HepG2 (cell line): ENCODE results near the gene FERMT2. TPM values are rescaled to one million over a fixed set of nuclear protein-coding genes. Genes with fewer than 3 reads are reported as not detected.

ENCODE experiments used
- ATAC-seq: fragments of 200-7000 bp; cut with Tn5 transposase; 3 replicates; pipeline ENCODE4 v1.9.1; 2020; ENCODE audit warnings: mild to moderate bottlenecking, moderate library complexity
- BruUV-seq: library from RNA; stranded (reverse); fragments of 400-500 nt; replicated peaks from 2 replicates; lab custom pipeline; 2021; lab: Mats Ljungman, UMichigan
- CTCF ChIA-PET: fragments of 300-600 bp; formaldehyde crosslinking; extraction: SDS; loops from one replicate; lab custom pipeline; 2021; ENCODE audit warnings: low total read pairs, inconsistent platforms, low intra/inter-chr PET ratio; lab: Yijun Ruan, JAX
- POLR2A ChIA-PET: fragments of 350-600 bp; sonication (Branson Sonifier 250); formaldehyde crosslinking; loops from one replicate; lab custom pipeline; 2020; ENCODE audit warnings: antibody characterized with exemption, inconsistent platforms; lab: Yijun Ruan, JAX
- DNase-seq: peaks from one replicate; pipeline ENCODE4 v3.0.0-alpha.2; 2015; ENCODE audit warnings: low spot score
- FAIRE-seq: peaks from 3 replicates; lab custom pipeline; 2011; peaks lifted over from hg19 to GRCh38; lab: Jason Lieb, UNC
- H2AFZ ChIP-seq: one replicate; pipeline ENCODE4 v1.6.1; 2011; ENCODE audit warnings: low read length, inconsistent platforms
- H3K27ac ChIP-seq: fragments of 300-600 bp; 3 replicates; pipeline ENCODE4 v1.8.0; 2011; ENCODE audit warnings: mixed run types, mild to moderate bottlenecking, mixed read lengths, low read length, inconsistent platforms; ENCODE audit not compliant: insufficient read depth; ENCODE audit errors: extremely low read length
- H3K27me3 ChIP-seq, 2 experiments: fragments of 200-600 bp in 1 of 2; 2 replicates in 1 of 2; 3 replicates in 1 of 2; pipeline versions ENCODE4 v1.6.0 to v1.8.0; 2011; ENCODE audit warnings: low read length in 2 of 2, mild to moderate bottlenecking in 2 of 2, moderate library complexity in 2 of 2, inconsistent platforms in 1 of 2; ENCODE audit not compliant: insufficient read depth in 2 of 2, control insufficient read depth in 1 of 2
- H3K36me3 ChIP-seq, 2 experiments: fragments of 200-600 bp in 1 of 2; replicated peaks in 1 of 2; 2 replicates in 1 of 2; 3 replicates in 1 of 2; pipeline versions ENCODE4 v1.5.1 to v1.8.0; 2011; ENCODE audit warnings: low read length in 2 of 2, inconsistent platforms in 1 of 2; ENCODE audit not compliant: insufficient read depth in 2 of 2, control insufficient read depth in 1 of 2
- H3K4me1 ChIP-seq: 2 replicates; pipeline ENCODE4 v1.5.1; 2012; ENCODE audit warnings: low read length, inconsistent platforms; ENCODE audit not compliant: insufficient read depth
- H3K4me2 ChIP-seq: 2 replicates; pipeline ENCODE4 v1.6.0; 2011; ENCODE audit warnings: low read depth, low read length, inconsistent platforms
- H3K4me3 ChIP-seq, 3 experiments: fragments of 200-600 bp in 1 of 3; sonication (generic), shearing (Covaris generic) in 1 of 3; replicated peaks in 1 of 3; 2 replicates each; pipeline ENCODE4 v1.5.1; 2011 to 2016; ENCODE audit warnings: low read length in 3 of 3, inconsistent platforms in 2 of 3, low read depth in 2 of 3, mild to moderate bottlenecking in 2 of 3, control low read depth in 1 of 3, mixed read lengths in 1 of 3; ENCODE audit not compliant: insufficient read depth in 1 of 3
- H3K79me2 ChIP-seq: one replicate; pipeline ENCODE4 v1.6.1; 2011; ENCODE audit warnings: low read length, inconsistent platforms; ENCODE audit not compliant: insufficient read depth
- H3K9ac ChIP-seq: 2 replicates; pipeline ENCODE4 v1.6.0; 2011; ENCODE audit warnings: mild to moderate bottlenecking, low read depth, low read length, inconsistent platforms; ENCODE audit not compliant: insufficient read depth
- H3K9me3 ChIP-seq: 2 replicates; pipeline ENCODE4 v1.5.1; 2012; ENCODE audit warnings: mild to moderate bottlenecking, low read length
- H4K20me1 ChIP-seq: 2 replicates; pipeline ENCODE4 v1.6.0; 2011; ENCODE audit warnings: inconsistent platforms, mild to moderate bottlenecking, low read length, moderate library complexity; ENCODE audit not compliant: insufficient read depth
- DDIT3 ChIP-seq: sonication (generic); formaldehyde crosslinking; IDR thresholded peaks from 2 replicates; pipeline ENCODE4 v1.4.0; 2020; ENCODE audit warnings: mild to moderate bottlenecking, missing genetic modification reagents
- HINFP ChIP-seq: sonication (generic); formaldehyde crosslinking; IDR thresholded peaks from 2 replicates; pipeline ENCODE4 v1.4.0; 2020; ENCODE audit warnings: low read depth, mild to moderate bottlenecking, missing genetic modification reagents
- NCOA5 ChIP-seq: sonication (generic); formaldehyde crosslinking; IDR thresholded peaks from 2 replicates; pipeline ENCODE4 v1.4.0; 2020; ENCODE audit warnings: missing genetic modification reagents
- NFE2L1 ChIP-seq: sonication (generic); formaldehyde crosslinking; IDR thresholded peaks from 2 replicates; pipeline ENCODE4 v1.4.0; 2020; ENCODE audit warnings: missing genetic modification reagents, mild to moderate bottlenecking, borderline replicate concordance
- RBM22 ChIP-seq: fragments of 200-400 bp; formaldehyde crosslinking; optimal IDR thresholded peaks from 2 replicates; pipeline ENCODE3; 2017; ENCODE audit warnings: mild to moderate bottlenecking, low read length, moderate library complexity
- ZC3H13 ChIP-seq: sonication (generic); formaldehyde crosslinking; IDR thresholded peaks from 2 replicates; pipeline ENCODE4 v1.8.1; 2023; ENCODE audit warnings: mild to moderate bottlenecking, missing genetic modification reagents, moderate library complexity
- ZGPAT ChIP-seq: IDR thresholded peaks from 2 replicates; pipeline ENCODE4 v1.6.1; 2016; ENCODE audit warnings: mild to moderate bottlenecking
- ZNF547 ChIP-seq: sonication (generic); formaldehyde crosslinking; IDR thresholded peaks from 2 replicates; pipeline ENCODE4 v1.5.1; 2020; ENCODE audit warnings: mild to moderate bottlenecking, missing genetic modification reagents
- ZSCAN21 ChIP-seq: sonication (generic); formaldehyde crosslinking; IDR thresholded peaks from 2 replicates; pipeline ENCODE4 v1.8.0; 2022; ENCODE audit warnings: mild to moderate bottlenecking, missing genetic modification reagents, moderate library complexity, borderline replicate concordance
- WGBS: methylation state at CpG from one replicate; pipeline ENCODE4 v1.1.6; 2017; ENCODE audit warnings: low lambda C conversion rate; 5-methylcytosine and 5-hydroxymethylcytosine counted together
- in situ Hi-C: cut with HindIII; loops from 2 replicates; pipeline ENCODE4 v1.10.0; 2017; ENCODE audit warnings: low pct_unique_long_range_greater_than_20kb; ENCODE audit not compliant: extremely low pct_ligation_motif_present
- intact Hi-C: fragments of 100-400 bp; cut with micrococcal nuclease; formaldehyde crosslinking; loops from one replicate; pipeline ENCODE4 v1.10.0; 2022; ENCODE audit not compliant: unreplicated experiment
- polyA plus RNA-seq, 8 experiments: library from polyadenylated mRNA; depleted of rRNA in 3 of 8; stranded (reverse) in 7 of 8; unstranded in 1 of 8; fragments of >200 nt; fragmentation: Illumina TruSeq in 4 of 8; extraction: Trizol in 4 of 8; gene quantifications; 2 replicates each; pipeline versions ENCODE4 v1.2.1 to v1.2.3, GENCODE V29; 2011 to 2016; ENCODE audit warnings: low read depth in 4 of 8, missing spikeins in 1 of 8, mixed read lengths in 1 of 8; ENCODE audit not compliant: insufficient read depth in 1 of 8
- total RNA-seq, 5 experiments: library from RNA; depleted of rRNA; stranded (reverse); fragments of >200 nt; fragmentation: Illumina TruSeq; extraction: Trizol; gene quantifications; 2 replicates each; pipeline ENCODE4 v1.2.3, GENCODE V29; 2016; ENCODE audit warnings: low read depth in 1 of 5

FERMT2 gene
- total and polyA plus RNA-seq, 2 of the 13 experiments (the other 11 are each of a cell fraction or from before 2014, with no cell fraction given), result 36.2 to 60.4 TPM

GRCh38 chr14:52873065-52873464, 77.8 kb downstream of the FERMT2 start:
- intact Hi-C loops (no loop called here), in situ Hi-C loops (no loop called here)
- H3K4me3 ChIP-seq, result no peak overlapping the region
- 96% methylated on average over 4 of the region's 4 CpGs for WGBS
- no peaks in the 10 kb centered on the region for H4K20me1 ChIP-seq
- CTCF ChIA-PET, result no interaction called here
- H3K27ac ChIP-seq, result no peak overlapping the region
- POLR2A ChIA-PET, result interaction anchor here (1.7 kb wide), 1 partner anchor 78 kb away, joined by 4 read pairs; the partner anchor contains the start of gene FERMT2
- no peak overlapping the region for H3K9ac ChIP-seq
- ATAC-seq (no peak), FAIRE-seq (no peak), DNase-seq (no peak)
- no peak overlapping the region for H3K4me2 ChIP-seq
- no peaks in the 10 kb centered on the region for H3K27me3 ChIP-seq
- no peaks in the 10 kb centered on the region for H3K9me3 ChIP-seq
- no peaks in the 10 kb centered on the region for H3K79me2 ChIP-seq
- no peak overlapping the region for H2AFZ ChIP-seq
- BruUV-seq, result no TSS peak
- TF ChIP-seq NCOA5 (CRISPR knock-in tag) (no peak), DDIT3 (CRISPR knock-in tag) (no peak), NFE2L1 (no peak), HINFP (no peak), RBM22 (peak; percentile 35)
- TF ChIP-seq, all 625 proteins: peak for 1
- peaks cover 24 to 70% of the 10 kb centered on the region in 2 experiments for H3K36me3 ChIP-seq
- no peaks in the 10 kb centered on the region for H3K4me1 ChIP-seq

GRCh38 chr14:52871606-52872005, 79.2 kb downstream of the FERMT2 start:
- ChIA-PET CTCF (no interaction called here), POLR2A (no interaction called here)
- DNase-seq (no peak), ATAC-seq (no peak), FAIRE-seq (no peak)
- no peak overlapping the region for H2AFZ ChIP-seq
- no TSS peak for BruUV-seq
- no peaks in the 10 kb centered on the region for H3K9me3 ChIP-seq
- TF ChIP-seq ZGPAT (CRISPR knock-in tag) (no peak), ZNF547 (CRISPR knock-in tag) (no peak), ZSCAN21 (CRISPR knock-in tag) (no peak), ZC3H13 (CRISPR knock-in tag) (no peak)
- intact Hi-C loops (no loop called here), in situ Hi-C loops (no loop called here)
- H3K36me3 ChIP-seq, result peaks cover 27 to 56% of the 10 kb centered on the region in 2 experiments
- no peaks in the 10 kb centered on the region for H3K27me3 ChIP-seq
- H3K4me3 ChIP-seq, result no peak overlapping the region
- 94% methylated on average over 3 of the region's 3 CpGs for WGBS
- no peak overlapping the region for H3K27ac ChIP-seq
- H3K9ac ChIP-seq, result no peak overlapping the region
- no peak overlapping the region for H3K4me2 ChIP-seq
- no peaks in the 10 kb centered on the region for H3K4me1 ChIP-seq
- H3K79me2 ChIP-seq, result no peaks in the 10 kb centered on the region
- H4K20me1 ChIP-seq, result no peaks in the 10 kb centered on the region
